ENCODE results near the gene UBXN4.

GRCh38 chr2:135812907-135813511, 71.4 kb downstream of the UBXN4 start:
- TF ChIP-seq, protein P1, sequence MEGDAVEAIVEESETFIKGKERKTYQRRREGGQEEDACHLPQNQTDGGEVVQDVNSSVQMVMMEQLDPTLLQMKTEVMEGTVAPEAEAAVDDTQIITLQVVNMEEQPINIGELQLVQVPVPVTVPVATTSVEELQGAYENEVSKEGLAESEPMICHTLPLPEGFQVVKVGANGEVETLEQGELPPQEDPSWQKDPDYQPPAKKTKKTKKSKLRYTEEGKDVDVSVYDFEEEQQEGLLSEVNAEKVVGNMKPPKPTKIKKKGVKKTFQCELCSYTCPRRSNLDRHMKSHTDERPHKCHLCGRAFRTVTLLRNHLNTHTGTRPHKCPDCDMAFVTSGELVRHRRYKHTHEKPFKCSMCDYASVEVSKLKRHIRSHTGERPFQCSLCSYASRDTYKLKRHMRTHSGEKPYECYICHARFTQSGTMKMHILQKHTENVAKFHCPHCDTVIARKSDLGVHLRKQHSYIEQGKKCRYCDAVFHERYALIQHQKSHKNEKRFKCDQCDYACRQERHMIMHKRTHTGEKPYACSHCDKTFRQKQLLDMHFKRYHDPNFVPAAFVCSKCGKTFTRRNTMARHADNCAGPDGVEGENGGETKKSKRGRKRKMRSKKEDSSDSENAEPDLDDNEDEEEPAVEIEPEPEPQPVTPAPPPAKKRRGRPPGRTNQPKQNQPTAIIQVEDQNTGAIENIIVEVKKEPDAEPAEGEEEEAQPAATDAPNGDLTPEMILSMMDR (IDR thresholded peaks at IDR 0.05), result no peak
- no peak for TF ChIP-seq EZH2 (IDR thresholded peaks at IDR 0.05; ENCODE audit: borderline replicate concordance, insufficient read depth, low read depth, low read length, poor library complexity, severe bottlenecking)
